Transverse colon (tissue), 4 donors: ENCODE measurements around the gene GNB1.

Source experiments
- CTCF ChIP-seq, 5 experiments: fragments of 200-600 bp in 3 of 5; fragments of 450-650 bp in 2 of 5; sonication (generic) in 3 of 5; IDR thresholded peaks; 1 replicate in 2 of 5; 2 replicates in 3 of 5; pipeline ENCODE4 v1.5.1; 2016 to 2017; ENCODE audit warnings: antibody characterized with exemption in 5 of 5, inconsistent platforms in 3 of 5, mild to moderate bottlenecking in 2 of 5, moderate library complexity in 1 of 5
- POLR2A ChIP-seq: fragments of 450-650 bp; IDR thresholded peaks from one replicate; pipeline ENCODE4 v1.6.1; 2016; ENCODE audit warnings: antibody characterized with exemption, mild to moderate bottlenecking, moderate library complexity
- POLR2AphosphoS5 ChIP-seq, 3 donors: sonication (generic); formaldehyde crosslinking; IDR thresholded peaks; one replicate each; pipeline ENCODE4 v1.6.1; 2016; ENCODE audit warnings: antibody characterized with exemption in 3 of 3

- TF ChIP-seq POLR2A = no peak
- no peak for TF ChIP-seq POLR2AphosphoS5 (IDR thresholded peaks at IDR 0.05)
- TF ChIP-seq CTCF (IDR thresholded peaks at IDR 0.05) = no peak
Observed at GRCh38 chr1:1832166-1832565, 58.7 kb downstream of the GNB1 start.
